HG02943 (cell line): ENCODE data around the gene HOXA2.

ENCODE experiments used
- ATAC-seq: cut with Tn5 transposase; IDR thresholded peaks from one replicate; pipeline ENCODE4 v1.9.1; 2021; ENCODE audit warnings: mild to moderate bottlenecking, low read depth, moderate library complexity; ENCODE audit not compliant: unreplicated experiment

HOXA2 gene

DNA sequence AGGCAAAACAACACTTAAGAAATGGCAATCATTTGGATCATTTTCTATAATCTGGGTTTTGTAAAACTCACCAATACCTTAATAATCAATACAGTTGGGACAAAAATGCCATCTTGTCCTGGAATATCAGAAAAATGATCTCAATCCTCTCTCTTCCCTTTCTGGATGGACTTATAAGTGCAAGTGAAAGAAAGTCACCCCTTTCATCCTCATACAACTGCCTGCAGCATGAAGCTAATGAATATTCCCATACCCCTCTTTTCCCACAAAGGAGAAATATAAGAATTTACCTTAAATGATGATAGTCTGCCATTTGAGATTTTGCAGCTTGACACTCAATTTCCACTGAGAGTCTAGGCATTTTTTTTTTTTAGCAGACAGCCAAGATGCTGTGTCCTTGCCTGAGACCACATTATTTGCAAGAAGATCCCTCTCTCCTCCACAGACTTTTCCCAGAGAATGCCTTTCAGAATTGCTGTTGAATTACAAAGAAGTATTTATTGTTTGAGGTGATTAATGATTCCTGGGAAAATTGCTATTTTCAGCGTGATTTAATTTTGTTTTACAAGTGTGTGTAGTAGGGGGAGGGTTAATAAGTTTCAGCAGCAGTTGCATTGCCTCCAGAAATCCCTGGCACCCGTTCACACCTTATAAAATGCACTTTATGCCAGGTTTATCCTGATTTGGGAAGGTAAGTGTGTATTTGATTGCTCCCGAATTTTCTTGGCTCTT is 24.3 kb upstream of the HOXA2 start:
- no peak for ATAC-seq

DNA sequence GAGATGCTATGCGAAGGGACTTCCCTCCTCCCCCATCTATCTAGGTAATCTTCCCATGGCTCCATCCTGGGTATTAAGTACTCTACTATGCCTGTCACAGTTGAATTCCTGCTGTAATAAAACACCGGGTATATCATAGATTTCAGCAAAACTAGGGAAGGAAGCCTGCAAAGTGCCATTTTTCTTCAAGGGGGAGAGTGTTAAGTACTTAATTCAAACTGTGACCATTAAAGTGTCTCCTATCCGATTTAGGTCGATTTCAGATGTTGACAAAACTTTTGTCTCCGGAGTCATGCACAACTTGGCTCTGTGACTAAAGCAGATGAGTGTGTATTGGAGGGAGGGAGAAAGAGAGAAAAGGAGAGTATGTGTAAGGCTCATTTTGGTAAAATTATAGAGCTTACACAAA is 23.5 kb upstream of the HOXA2 start:
- ATAC-seq: no peak

GRCh38 chr7:27124902-27125689 is 22.6 kb upstream of the HOXA2 start:
- no peak for ATAC-seq

- no peak for ATAC-seq
Measured at GRCh38 chr7:27124096-27124901, 21.8 kb upstream of the HOXA2 start.

DNA sequence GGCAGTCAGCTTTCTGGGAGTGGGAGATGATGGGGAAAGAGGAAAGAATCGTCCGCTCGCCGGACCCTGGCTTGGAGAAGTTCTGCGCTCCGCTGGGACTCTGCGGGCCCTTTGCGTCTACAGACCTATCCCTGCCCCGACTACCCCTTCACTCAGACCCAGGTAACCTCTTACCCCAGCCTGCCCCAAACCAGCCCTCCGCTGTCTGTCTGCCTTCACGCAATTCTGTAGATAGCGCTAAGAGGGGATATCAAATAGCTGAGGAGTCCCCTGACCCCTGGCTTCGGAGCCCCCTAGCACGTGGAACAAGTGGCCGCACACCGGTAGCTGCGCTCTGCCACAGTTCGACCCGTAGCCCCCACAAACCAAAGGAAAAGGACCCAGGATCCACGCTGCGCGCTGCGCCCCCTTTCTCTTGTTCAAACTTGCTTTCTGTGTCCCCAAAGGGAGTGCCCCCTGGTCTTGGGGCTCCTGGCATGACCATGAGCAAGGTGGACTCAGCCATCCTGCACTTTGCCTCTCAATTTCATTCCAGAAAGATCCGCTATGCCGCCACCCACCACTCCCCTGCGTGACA is 21.1 kb upstream of the HOXA2 start:
- ATAC-seq: no peak

GRCh38 chr7:27123007-27123476 is 20.6 kb upstream of the HOXA2 start:
- ATAC-seq: no peak

- no peak for ATAC-seq
Measured at GRCh38 chr7:27122077-27122910, 19.8 kb upstream of the HOXA2 start.

- ATAC-seq: no peak
Measured at GRCh38 chr7:27121684-27122076, 19.2 kb upstream of the HOXA2 start.

- no peak for ATAC-seq
Measured at GRCh38 chr7:27119412-27119911, 17.0 kb upstream of the HOXA2 start.

- no peak for ATAC-seq
Measured at GRCh38 chr7:27118580-27118979, 16.1 kb upstream of the HOXA2 start.

- no peak for ATAC-seq
Measured at GRCh38 chr7:27117887-27118491, 15.5 kb upstream of the HOXA2 start.

DNA sequence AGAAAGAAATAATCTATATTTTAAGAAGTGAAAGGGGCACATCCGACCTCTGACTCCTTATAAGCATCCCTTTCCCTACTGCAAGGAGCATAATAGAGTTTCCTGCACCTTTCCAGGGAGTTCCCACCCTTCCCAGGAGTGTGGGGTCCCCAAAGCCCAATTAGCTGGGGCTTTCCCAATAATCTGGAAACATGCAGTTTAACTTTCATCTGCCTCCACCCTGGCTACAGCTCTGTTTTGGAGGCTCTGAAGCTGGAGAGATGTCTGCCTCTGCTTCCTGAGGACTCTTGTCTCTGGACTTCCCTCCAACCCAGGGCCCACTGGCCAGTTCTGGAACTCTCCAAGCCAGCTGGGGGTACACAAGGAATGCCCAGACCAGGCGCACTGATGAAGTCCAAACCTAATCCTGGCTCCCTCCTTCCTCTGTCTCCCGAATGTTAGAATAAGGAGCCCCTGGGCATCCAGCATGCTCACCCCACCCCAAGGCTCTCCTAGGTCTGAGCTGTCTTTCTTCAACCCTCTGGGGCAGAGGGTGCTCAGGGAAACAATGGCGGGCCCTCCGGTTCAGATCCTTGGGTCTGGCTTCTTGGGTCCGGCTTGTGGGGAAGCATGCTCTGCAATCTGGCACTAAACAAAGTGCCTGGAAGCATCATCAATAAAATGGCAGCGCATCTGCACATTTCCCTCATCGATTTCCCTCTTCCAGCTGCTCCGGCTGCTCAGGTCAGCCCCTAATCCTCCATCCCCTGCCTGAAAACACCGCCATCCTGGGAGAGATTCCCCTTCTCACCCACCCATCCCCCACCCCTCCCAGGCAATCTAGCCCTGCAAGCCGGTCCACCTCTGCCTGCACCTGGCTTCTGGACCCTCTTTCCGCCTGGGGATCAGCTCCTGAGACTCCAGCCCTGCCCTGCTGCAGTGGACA is 14.7 kb upstream of the HOXA2 start:
- no peak for ATAC-seq

- no peak for ATAC-seq
Measured at GRCh38 chr7:27116031-27116961, 13.8 kb upstream of the HOXA2 start.

DNA sequence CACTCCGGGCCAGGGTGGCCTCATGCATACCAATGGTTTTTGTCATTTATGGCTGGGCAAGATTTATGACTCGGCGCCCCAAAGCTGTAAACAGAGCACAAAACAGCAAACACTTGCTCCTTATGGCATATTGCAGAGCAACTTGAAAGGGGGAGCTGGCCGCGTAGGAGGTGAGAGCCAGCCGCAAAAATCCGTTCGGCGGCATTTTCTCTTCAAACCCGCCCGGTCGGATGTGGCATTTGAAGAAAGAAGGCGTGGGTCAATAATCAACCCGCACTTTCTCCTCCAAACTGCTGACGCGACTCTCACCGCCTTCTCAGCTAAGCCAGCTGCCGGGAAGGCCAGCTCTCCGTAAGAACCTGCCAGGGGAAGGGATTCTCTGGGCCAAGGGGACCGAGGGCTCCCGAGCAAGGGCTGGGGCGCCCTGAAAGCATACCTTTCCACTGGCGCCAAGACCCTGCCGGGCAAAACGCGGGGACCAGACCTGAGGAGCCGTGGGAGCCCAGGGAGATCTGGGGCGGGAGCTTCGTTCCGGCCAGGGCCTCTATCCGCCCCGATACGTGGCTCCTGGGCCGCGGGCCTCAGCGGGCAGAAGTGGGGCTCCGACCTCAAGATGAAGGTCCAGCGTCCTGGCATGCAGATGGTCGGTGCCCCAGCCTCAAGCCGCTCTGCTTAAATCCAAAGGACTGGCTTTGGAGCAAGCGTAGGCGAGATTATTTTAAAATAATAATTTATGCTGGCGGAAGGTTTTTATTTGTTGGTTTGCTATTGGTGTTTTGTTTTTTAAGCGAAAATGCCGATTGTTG is 12.9 kb upstream of the HOXA2 start:
- ATAC-seq: no peak

DNA sequence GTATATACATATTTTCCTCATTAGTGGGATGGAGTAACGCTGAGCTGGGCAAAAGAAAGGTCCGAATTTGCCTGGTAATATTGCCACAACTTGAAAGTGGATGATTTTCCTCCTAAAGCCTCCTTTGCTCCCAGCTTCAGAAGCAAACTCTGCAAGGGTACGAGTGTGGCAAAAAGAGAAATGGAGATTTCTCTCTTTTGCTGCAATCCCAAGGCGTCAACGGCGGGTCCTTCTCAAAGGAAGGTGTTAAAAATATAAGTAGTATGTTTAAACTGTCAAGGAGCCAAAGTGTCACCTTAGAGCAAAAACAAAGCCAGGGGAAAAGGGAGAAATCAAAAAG is 12.4 kb upstream of the HOXA2 start:
- ATAC-seq: no peak

DNA sequence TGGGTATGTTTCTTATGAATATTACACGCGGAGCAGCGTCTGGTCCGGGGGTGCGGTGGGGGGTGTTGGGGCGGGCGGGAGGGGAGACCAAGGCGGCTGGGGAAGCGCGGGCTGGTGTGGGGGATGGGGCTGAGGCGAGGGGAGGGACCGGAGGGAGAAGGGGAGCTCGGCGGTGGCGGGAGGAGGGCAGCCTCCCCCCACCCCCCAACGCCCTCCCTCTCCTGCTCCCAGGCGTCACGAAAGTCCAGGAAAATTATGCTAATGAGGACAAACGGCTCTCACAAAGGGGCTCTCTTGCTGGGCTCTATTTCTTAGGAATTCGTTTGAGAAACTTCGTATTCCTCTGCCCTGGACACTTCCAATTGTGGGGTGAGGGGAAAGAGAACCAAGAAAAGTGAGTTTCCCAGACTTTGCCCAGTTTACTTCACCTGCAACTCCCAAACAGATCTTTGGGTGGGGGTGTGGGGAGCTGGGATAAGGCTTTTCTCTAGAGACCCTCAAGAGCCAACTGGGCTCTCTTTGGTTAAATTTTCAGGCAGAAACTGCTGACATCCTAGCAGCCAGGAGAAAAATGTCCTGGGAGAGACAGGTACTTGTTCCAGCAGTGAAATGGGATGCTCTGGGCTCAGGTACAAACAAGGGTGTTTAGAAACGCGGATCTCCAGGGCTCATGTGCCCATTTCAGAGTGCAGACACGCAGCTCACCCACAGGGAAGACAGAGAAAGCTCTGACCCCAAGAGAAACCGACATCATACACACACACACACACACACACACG is 11.7 kb upstream of the HOXA2 start:
- ATAC-seq: no peak
